ENCODE measurements around the gene PRSS27. TPM values are rescaled to one million over a fixed set of nuclear protein-coding genes. Genes with fewer than 3 reads are reported as not detected.

Gene PRSS27
- total RNA-seq, 4 donors from 2014 or later, result 1.3 to 5.0 (median 2.0) TPM

DNA sequence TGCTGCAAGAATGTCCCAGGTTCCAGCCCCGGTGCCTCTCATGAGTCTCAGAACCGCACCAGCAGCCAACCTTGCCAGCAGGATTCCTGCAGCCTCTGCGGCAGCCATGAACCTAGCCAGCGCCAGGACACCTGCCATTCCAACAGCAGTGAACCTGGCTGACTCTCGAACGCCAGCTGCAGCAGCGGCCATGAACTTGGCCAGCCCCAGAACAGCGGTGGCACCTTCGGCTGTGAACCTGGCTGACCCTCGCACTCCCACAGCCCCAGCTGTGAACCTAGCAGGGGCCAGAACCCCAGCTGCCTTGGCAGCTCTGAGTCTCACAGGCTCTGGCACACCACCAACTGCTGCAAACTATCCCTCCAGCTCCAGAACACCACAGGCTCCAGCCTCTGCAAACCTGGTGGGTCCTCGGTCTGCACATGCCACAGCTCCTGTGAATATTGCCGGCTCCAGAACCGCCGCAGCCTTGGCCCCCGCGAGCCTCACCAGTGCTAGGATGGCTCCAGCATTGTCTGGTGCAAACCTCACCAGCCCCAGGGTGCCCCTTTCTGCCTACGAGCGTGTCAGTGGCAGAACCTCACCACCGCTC is 47.2 kb upstream of the PRSS27 start:
- no peak for DNase-seq (ENCODE audit: low spot score in 2 of 2)
- TF ChIP-seq POLR2A (IDR thresholded peaks at IDR 0.05), result no peak
- intact Hi-C loops (cut with DNase I; ENCODE audit: low total_unique reads), result no loop called here
- no peak overlapping the region for H3K4me3 ChIP-seq (ENCODE audit: low read depth, poor library complexity, severe bottlenecking)
- WGBS, 2 donors, result 83 to 84% methylated on average over 14 to 15 of the region's 19 CpGs

DNA sequence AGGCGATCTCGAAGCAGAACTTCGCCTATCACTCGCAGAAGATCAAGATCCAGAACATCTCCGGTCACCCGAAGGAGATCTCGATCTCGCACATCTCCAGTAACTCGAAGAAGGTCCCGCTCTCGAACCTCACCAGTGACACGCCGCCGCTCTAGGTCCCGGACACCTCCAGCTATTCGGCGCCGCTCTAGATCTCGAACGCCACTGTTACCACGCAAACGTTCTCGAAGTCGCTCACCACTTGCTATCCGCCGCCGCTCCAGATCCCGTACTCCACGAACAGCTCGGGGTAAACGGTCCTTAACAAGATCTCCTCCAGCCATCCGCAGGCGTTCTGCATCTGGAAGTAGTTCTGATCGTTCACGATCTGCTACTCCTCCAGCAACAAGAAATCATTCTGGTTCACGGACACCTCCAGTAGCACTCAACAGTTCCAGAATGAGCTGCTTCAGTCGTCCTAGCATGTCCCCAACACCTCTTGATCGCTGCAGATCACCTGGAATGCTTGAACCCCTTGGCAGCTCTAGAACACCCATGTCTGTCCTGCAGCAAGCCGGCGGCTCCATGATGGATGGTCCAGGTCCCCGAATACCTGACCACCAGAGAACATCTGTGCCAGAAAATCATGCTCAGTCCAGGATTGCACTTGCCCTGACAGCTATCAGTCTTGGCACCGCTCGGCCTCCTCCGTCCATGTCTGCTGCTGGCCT is 46.6 kb upstream of the PRSS27 start:
- TF ChIP-seq POLR2A (IDR thresholded peaks at IDR 0.05), result no peak
- TF ChIP-seq, protein P1, sequence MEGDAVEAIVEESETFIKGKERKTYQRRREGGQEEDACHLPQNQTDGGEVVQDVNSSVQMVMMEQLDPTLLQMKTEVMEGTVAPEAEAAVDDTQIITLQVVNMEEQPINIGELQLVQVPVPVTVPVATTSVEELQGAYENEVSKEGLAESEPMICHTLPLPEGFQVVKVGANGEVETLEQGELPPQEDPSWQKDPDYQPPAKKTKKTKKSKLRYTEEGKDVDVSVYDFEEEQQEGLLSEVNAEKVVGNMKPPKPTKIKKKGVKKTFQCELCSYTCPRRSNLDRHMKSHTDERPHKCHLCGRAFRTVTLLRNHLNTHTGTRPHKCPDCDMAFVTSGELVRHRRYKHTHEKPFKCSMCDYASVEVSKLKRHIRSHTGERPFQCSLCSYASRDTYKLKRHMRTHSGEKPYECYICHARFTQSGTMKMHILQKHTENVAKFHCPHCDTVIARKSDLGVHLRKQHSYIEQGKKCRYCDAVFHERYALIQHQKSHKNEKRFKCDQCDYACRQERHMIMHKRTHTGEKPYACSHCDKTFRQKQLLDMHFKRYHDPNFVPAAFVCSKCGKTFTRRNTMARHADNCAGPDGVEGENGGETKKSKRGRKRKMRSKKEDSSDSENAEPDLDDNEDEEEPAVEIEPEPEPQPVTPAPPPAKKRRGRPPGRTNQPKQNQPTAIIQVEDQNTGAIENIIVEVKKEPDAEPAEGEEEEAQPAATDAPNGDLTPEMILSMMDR (IDR thresholded peaks at IDR 0.05), result no peak
- intact Hi-C loops (cut with DNase I; ENCODE audit: low total_unique reads), result no loop called here
- H3K4me3 ChIP-seq (ENCODE audit: low read depth, poor library complexity, severe bottlenecking), result no peak overlapping the region
- 95% methylated on average over 43 to 44 of the region's 44 CpGs for WGBS, 2 donors
- DNase-seq (ENCODE audit: low spot score in 2 of 2), result no peak

DNA sequence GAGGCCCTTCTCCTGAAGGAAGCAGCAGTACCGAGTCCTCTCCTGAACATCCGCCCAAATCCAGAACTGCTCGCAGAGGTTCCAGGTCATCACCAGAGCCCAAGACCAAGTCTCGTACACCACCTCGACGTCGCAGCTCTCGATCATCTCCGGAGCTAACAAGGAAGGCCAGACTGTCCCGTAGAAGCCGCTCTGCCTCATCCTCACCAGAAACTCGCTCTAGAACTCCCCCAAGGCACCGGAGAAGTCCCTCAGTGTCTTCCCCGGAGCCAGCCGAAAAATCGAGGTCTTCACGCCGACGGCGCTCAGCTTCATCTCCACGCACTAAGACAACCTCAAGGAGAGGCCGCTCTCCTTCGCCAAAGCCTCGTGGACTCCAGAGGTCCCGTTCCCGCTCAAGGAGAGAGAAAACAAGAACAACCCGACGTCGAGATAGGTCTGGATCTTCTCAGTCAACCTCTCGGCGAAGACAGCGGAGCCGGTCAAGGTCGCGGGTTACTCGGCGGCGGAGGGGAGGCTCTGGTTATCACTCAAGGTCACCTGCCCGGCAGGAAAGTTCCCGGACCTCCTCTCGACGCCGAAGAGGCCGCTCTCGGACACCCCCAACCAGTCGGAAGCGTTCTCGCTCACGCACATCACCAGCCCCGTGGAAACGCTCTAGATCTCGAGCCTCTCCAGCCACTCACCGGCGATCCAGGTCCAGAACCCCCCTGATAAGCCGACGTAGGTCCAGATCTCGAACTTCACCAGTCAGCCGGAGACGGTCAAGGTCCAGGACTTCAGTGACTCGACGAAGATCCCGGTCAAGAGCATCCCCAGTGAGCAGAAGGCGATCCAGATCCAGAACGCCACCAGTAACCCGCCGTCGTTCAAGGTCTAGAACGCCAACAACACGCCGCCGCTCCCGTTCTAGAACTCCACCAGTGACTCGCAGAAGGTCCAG is 45.7 kb upstream of the PRSS27 start:
- DNase-seq (ENCODE audit: low spot score in 2 of 2), result no peak

DNA sequence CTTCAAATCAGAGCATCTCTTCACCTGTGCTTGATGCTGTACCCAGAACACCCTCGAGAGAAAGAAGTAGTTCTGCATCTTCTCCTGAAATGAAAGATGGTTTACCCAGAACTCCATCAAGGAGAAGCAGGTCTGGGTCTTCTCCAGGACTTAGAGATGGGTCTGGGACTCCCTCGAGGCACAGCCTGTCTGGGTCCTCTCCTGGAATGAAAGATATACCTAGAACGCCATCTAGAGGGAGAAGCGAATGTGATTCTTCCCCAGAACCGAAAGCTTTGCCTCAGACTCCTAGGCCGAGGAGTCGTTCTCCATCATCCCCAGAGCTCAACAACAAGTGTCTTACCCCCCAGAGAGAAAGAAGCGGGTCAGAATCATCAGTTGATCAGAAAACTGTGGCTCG is 44.7 kb upstream of the PRSS27 start:
- DNase-seq (ENCODE audit: low spot score in 2 of 2), result no peak
- 97 to 98% methylated on average over 9 of the region's 9 CpGs for WGBS, 2 donors

More for the DNA sequence above, 45.7 kb upstream of the PRSS27 start:
- no peak overlapping the region for H3K4me3 ChIP-seq (ENCODE audit: low read depth, poor library complexity, severe bottlenecking)
- intact Hi-C loops (cut with DNase I; ENCODE audit: low total_unique reads), result no loop called here
- TF ChIP-seq, protein P1 (IDR thresholded peaks at IDR 0.05), result no peak
- TF ChIP-seq POLR2A (IDR thresholded peaks at IDR 0.05), result no peak
- WGBS, 2 donors, result 97 to 98% methylated on average over 73 of the region's 73 CpGs

DNA sequence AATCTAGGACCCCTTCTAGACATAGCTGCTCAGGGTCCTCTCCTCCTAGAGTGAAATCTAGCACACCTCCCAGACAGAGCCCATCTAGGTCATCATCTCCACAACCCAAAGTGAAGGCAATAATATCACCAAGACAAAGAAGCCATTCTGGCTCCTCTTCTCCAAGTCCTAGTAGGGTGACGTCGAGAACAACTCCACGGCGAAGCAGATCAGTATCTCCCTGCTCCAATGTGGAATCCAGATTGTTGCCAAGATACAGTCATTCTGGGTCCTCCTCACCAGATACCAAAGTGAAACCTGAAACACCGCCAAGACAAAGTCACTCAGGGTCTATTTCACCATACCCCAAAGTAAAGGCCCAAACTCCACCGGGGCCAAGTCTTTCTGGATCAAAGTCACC is 43.1 kb upstream of the PRSS27 start:
- intact Hi-C loops (cut with DNase I; ENCODE audit: low total_unique reads), result no loop called here
- DNase-seq (ENCODE audit: low spot score in 2 of 2), result no peak
- TF ChIP-seq POLR2A (IDR thresholded peaks at IDR 0.05), result no peak
- TF ChIP-seq, protein P1 (IDR thresholded peaks at IDR 0.05), result no peak
- H3K4me3 ChIP-seq (ENCODE audit: low read depth, poor library complexity, severe bottlenecking), result no peak overlapping the region
- WGBS, 2 donors, result 90 to 95% methylated on average over 6 of the region's 6 CpGs

More for the DNA sequence above, 44.7 kb upstream of the PRSS27 start:
- intact Hi-C loops (cut with DNase I; ENCODE audit: low total_unique reads), result no loop called here
- TF ChIP-seq, protein P1 (IDR thresholded peaks at IDR 0.05), result no peak
- TF ChIP-seq POLR2A (IDR thresholded peaks at IDR 0.05), result no peak
- H3K4me3 ChIP-seq (ENCODE audit: low read depth, poor library complexity, severe bottlenecking), result no peak overlapping the region

DNA sequence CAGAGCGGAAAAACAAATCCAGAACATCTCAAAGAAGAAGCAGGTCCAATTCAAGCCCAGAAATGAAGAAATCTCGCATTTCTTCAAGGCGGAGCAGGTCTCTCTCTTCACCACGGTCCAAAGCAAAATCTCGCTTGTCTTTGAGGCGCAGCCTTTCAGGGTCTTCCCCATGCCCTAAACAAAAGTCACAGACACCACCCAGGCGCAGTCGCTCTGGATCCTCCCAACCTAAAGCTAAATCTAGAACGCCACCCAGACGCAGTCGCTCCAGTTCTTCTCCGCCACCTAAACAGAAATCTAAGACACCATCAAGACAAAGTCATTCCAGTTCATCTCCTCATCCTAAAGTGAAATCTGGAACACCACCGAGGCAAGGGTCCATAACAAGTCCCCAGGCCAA is 42.7 kb upstream of the PRSS27 start:
- intact Hi-C loops (cut with DNase I; ENCODE audit: low total_unique reads), result no loop called here
- TF ChIP-seq, protein P1 (IDR thresholded peaks at IDR 0.05), result no peak
- no peak for TF ChIP-seq POLR2A (IDR thresholded peaks at IDR 0.05)
- H3K4me3 ChIP-seq (ENCODE audit: low read depth, poor library complexity, severe bottlenecking), result no peak overlapping the region
- DNase-seq (ENCODE audit: low spot score in 2 of 2), result no peak
- 97 to 98% methylated on average over 13 of the region's 13 CpGs for WGBS, 2 donors

All from lower leg skin (tissue), 4 donors.